Inflammatory macrophage treated with lipopolysaccharide for 1 hour (primary cell): Measurements from ENCODE around the gene YEATS4.
"Not testable (repeated sequence)": the region's sequence is repeated elsewhere in the genome, so short reads cannot be mapped to it uniquely, and the experiment has no call there.

Source experiments
- DNase-seq, 2 donors: peaks; one replicate each; pipeline ENCODE4 v3.0.0-alpha.2; 2020 to 2022

YEATS4 gene

GRCh38 chr12:69359531-69360347, at the start of gene YEATS4:
Gene YEATS4 (plus strand): TSS chr12:69359743. CDS start chr12:69359973, 230 bp downstream.
- peak; percentile 88 to 92 for DNase-seq

DNA sequence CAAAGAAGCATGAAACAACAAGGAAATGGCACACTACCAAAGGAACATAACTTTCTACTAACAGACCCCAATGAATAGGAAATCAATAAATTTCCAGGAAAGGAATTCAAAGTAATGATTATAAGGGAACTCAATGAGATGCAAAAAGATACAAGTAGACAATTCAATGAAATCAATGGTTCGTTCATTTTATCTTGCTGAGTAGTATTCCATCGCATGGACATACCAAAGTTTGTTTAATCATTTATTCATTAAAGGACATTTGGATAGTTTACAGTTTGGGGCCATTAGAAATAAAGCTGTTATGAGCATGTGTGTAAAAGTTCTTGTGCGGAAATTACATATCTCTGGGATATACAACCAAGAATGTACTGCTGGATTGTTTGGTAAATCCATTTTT, 46.3 kb upstream of the YEATS4 start:
- DNase-seq: no peak

DNA sequence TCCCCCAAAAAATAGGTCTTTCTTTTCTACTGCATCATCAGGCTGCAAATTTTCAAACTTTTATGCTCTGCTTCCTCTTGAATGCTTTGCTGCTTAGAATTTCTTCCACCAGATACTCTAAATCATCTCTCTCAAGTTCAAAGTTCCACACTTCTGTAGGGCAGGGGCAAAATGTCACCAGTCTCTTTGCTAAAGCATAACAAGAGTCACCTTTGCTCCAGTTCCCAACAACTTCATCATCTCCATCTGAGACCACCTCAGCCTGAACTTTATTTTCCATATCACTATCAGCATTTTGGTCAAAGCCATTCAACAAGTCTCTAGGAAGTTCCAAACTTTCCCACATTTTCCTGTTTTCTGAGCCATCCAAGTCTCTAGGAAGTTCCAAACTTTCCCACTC, 42.8 kb upstream of the YEATS4 start:
- not testable (repeated sequence) for DNase-seq

- DNase-seq: not testable (repeated sequence)
Measured at GRCh38 chr12:69317233-69317632, 42.3 kb upstream of the YEATS4 start.

- DNase-seq: no peak
Measured at GRCh38 chr12:69318225-69318624, 41.3 kb upstream of the YEATS4 start.

DNA sequence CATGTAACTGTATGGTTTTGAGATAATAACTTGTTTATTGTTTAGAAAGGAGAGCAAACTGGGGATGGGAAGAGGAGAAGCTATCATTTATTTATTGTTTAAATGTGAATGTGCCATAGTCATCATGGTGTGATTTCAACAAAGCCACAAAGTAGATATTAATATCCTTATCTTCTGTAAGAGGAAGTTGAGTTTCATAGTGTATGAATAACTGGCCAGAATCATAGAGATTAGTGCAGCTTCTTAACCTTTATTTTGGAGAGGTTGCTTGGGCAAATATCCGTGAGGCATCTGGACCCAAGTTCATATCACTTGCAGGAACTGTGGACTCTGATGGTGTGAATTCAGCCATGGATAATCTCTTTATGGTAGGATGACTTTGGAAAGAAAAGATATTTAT, 38.2 kb upstream of the YEATS4 start:
- DNase-seq: peak in 1 of 2 donors; percentile 20

DNA sequence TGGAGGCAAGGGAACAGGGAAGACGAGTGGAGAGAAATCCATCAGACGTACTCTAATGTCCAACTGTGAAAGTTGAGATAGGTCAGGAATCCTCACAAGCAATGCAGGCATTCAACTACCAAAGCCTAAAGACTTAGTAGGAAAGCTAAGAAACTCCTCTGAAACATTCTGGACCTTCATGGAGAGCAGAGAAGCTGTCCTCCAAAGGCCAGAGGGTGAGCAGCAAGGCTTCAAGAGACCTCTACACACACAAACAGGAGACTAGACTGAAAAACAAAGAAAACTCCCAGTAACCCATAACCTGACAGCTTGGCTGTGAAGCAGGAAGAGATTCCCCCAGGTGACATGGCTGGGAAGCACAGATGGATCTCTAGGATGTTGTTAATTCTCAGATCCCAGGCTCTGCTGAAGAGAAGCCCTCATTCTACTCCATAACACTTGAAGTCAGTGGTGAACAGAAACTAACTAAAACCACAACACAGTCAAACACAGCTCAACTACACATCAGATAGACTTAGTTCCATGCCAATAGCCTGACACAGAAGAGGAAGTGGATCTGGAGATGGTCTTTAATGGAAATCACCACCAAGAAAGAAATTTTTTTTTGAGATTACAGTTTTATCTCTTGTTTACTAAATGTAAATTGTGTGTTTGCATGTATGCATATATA, 34.6 kb upstream of the YEATS4 start:
- DNase-seq: no peak

DNA sequence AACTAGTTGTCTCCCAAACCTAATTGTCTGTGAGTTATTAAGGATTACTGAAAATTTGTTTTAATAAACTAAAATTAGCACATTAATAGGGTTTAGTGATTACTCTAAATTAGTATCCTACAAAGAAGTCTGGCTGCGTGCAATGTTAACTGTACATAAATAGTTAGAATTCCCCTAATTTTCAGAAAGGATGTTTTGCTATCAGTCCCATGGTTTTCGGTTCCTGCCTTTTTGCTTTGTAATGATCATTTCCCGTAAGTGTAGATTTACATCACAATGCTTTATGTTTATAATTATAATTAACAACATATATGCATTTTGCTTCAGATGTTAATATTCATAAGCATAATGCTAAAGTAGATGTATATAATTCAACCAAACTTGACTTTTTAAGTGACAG, 31.1 kb upstream of the YEATS4 start:
- no peak for DNase-seq

GRCh38 chr12:69329669-69330428, 29.7 kb upstream of the YEATS4 start:
- DNase-seq: peak; percentile 48 to 50

- no peak for DNase-seq
Measured at GRCh38 chr12:69330475-69331473, 28.8 kb upstream of the YEATS4 start.

DNA sequence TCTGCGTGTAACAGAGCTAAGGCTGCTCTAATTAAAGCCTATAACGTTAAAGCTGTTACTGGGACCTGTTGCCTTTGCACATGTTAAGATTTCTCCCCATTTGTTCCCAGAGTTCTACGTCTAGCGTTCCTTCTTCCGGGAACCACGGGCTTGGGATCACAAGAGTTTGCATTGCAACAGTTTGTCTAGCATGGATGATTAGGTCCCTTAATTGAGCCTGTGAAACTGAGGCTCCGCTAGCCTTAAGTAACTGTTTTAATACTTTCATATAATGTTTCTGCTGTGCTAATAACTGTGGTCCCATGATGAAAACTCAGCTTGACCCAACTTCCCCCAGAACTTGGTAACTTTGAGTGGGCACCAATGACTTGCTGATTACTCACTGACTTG, 28.0 kb upstream of the YEATS4 start:
- peak; percentile 79 to 87 for DNase-seq

- DNase-seq: no peak
Measured at GRCh38 chr12:69331909-69332684, 27.4 kb upstream of the YEATS4 start.

- no peak for DNase-seq
Measured at GRCh38 chr12:69332815-69333358, 26.7 kb upstream of the YEATS4 start.

GRCh38 chr12:69334158-69334557, 25.4 kb upstream of the YEATS4 start:
- no peak for DNase-seq

DNA sequence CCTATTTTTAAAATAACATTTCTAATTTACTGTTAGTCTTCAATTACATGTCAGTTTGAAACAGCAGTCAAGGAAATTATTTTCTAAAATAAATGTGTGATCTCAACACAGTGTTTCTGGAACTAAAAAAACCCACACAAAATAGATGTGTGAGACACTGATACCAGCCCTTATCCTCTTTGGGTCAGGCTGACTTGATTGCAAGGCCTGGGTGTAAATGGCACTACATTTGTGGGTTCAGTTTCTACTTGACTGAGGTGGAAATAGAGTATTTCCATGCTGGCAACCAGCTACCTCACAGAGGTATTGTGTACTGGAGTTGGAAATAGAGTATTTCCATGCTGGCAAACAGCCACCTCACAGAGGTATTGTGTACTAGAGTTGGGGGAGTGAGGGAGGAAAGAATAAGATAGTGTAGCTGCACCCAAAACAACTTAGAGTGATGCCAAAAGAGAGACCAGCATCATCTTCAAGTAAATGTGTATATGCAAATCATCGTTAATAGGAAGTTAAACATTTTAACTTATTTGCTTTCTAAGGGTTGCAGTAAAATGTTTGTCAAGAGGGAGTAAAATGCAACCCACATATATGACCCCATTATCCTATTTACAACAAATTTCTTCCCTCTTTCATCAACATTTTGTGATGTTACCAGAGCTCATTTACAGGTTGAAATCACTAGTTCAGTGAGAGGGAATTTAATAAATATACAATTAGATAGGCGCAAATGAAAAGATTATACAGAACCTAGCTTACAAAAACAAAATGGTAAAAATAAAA, 22.0 kb upstream of the YEATS4 start:
- peak; percentile 55 for DNase-seq

DNA sequence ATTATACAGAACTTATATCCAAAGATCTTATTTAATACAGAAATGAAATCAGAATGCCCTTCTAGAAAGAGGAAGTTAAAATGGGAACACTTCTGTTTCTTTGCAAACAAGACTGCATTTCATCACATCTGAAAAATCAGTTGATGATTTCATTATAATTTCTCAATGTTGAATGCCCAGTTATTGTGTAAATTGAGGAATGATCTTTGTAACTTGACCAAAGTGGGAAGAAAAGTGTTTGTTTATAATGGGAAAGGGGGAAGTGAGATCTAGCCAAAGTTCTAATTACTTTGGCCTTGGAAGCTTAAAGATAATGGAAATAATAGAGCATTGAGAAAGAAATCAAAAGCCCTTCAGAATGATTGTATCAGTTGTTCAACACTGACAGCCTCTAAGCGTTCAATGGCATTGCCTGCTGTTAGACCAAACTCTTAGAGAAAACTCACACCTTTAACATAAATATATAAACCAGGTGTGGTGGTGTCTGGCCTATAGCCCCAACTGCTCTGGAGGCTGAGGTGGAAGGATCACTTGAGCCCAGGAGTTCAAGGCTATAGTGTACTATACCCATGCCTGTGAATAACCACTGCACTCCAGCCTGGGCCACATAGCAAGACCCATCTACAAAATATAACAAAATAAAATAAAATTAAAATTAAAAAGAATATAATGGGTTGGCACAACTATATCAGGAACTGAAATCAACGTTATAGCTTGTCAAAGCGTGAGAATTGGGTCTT, 21.3 kb upstream of the YEATS4 start:
- DNase-seq: peak; percentile 94

- no peak for DNase-seq
Measured at GRCh38 chr12:69338936-69339335, 20.6 kb upstream of the YEATS4 start.

DNA sequence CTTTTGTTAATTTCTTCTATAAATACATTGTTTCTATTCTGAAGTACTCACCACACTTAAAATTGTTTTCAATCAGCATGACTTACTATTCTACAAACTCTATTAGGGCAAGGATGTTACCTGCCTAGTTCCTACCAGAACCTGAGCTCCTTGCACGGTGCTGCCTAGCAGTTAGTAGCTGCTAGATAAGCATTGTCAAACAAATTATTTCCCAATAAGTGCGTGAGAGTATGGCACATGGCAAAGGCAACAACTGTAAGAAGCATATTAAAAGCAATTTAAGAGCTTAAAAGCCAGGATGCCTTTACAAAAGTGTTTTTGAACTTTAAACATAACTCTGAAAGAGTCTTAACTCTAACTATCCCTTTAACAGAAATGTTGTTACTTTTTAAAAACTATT, 19.5 kb upstream of the YEATS4 start:
- DNase-seq: no peak

- peak in 1 of 2 donors; percentile 68 for DNase-seq
Measured at GRCh38 chr12:69341328-69341727, 18.2 kb upstream of the YEATS4 start.

DNA sequence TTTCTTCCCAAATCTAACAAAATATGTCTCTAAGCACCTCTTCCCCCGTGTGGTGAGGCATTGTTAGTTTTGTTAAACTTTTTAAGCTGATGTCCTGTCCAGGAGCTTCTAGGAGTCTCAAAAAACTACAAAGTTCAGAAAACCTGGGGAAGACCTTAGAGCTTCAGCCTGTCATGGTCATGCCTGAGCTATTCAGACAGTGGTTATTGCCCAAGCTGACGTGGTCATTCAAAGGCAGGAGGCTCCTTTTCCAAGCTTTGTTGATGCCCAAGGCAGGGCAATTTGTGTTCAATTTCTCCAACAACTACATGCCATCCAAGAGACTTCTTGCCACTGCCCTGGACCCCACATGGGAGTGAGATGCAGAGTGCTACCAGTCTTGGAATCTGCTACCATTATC, 17.1 kb upstream of the YEATS4 start:
- DNase-seq: no peak
